Measurements from ENCODE around the gene EDN3.

DNA sequence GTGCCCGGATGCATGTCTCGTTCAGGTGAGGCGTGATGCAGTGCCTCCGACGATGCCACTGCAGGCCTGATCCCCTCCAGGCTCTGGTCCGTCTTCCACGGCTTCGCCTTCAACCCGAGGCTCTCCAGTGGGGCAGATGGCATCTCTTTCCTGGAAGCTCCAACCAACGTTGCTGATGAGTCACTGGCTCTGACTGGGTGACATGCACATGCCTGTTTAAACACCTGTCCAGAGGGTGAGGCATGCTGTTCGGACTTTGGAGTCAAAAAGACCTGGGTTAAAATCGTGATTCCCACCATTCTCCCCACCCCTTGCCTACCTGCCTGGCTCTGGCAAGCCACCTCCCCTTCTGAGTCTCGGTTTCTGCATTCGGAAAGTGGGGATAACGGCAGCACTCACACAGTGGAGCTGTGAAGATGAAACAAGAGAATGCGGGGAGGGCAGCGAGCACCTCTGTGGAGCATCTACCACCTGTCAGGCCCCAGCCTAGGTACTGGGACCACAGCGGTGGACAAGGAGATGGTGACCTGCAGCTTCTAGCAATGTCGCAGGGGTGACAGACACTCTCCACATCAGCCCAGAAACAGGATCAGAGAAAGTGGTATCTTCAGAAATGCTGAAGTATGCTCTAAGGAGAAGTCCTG lies 8.5 kb upstream of the EDN3 start:
- TF ChIP-seq, protein P1, sequence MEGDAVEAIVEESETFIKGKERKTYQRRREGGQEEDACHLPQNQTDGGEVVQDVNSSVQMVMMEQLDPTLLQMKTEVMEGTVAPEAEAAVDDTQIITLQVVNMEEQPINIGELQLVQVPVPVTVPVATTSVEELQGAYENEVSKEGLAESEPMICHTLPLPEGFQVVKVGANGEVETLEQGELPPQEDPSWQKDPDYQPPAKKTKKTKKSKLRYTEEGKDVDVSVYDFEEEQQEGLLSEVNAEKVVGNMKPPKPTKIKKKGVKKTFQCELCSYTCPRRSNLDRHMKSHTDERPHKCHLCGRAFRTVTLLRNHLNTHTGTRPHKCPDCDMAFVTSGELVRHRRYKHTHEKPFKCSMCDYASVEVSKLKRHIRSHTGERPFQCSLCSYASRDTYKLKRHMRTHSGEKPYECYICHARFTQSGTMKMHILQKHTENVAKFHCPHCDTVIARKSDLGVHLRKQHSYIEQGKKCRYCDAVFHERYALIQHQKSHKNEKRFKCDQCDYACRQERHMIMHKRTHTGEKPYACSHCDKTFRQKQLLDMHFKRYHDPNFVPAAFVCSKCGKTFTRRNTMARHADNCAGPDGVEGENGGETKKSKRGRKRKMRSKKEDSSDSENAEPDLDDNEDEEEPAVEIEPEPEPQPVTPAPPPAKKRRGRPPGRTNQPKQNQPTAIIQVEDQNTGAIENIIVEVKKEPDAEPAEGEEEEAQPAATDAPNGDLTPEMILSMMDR (IDR thresholded peaks at IDR 0.05; ENCODE audit: low read depth, low read length): no peak
- TF ChIP-seq, protein P2, sequence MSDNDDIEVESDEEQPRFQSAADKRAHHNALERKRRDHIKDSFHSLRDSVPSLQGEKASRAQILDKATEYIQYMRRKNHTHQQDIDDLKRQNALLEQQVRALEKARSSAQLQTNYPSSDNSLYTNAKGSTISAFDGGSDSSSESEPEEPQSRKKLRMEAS (IDR thresholded peaks at IDR 0.05; ENCODE audit: low read depth, low read length): no peak
- no peak for TF ChIP-seq POLR2A (IDR thresholded peaks at IDR 0.05; ENCODE audit: extremely low read depth, insufficient read length)

Data from NB4 (cell line).